22Rv1 (cell line): ENCODE data around the gene SUPT5H.

Experiments used
- ZFX ChIP-seq: fragments of 450-650 bp; IDR thresholded peaks from 2 replicates; pipeline ENCODE4 v1.6.1; 2017; ENCODE audit warnings: antibody characterized with exemption, borderline replicate concordance
- TF ChIP-seq, protein P1 (sequence below): fragments of 450-650 bp; IDR thresholded peaks from 2 replicates; pipeline ENCODE4 v1.5.1; 2017; ENCODE audit warnings: mild to moderate bottlenecking

DNA sequence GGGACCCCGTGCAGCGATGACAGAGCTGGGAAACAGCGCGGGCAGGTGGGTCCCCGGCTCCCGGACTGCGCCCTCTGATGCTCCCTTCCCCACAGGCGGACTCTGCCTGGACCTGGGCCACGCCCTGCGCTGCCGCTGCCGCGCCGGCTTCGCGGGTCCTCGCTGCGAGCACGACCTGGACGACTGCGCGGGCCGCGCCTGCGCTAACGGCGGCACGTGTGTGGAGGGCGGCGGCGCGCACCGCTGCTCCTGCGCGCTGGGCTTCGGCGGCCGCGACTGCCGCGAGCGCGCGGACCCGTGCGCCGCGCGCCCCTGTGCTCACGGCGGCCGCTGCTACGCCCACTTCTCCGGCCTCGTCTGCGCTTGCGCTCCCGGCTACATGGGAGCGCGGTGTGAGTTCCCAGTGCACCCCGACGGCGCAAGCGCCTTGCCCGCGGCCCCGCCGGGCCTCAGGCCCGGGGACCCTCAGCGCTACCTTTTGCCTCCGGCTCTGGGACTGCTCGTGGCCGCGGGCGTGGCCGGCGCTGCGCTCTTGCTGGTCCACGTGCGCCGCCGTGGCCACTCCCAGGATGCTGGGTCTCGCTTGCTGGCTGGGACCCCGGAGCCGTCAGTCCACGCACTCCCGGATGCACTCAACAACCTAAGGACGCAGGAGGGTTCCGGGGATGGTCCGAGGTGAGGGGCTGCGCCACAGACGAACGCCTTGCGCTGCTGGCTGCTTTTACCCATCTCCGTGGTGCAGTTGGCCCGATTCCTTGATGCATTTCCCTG is 61.7 kb downstream of the SUPT5H start:
- TF ChIP-seq, protein P1, sequence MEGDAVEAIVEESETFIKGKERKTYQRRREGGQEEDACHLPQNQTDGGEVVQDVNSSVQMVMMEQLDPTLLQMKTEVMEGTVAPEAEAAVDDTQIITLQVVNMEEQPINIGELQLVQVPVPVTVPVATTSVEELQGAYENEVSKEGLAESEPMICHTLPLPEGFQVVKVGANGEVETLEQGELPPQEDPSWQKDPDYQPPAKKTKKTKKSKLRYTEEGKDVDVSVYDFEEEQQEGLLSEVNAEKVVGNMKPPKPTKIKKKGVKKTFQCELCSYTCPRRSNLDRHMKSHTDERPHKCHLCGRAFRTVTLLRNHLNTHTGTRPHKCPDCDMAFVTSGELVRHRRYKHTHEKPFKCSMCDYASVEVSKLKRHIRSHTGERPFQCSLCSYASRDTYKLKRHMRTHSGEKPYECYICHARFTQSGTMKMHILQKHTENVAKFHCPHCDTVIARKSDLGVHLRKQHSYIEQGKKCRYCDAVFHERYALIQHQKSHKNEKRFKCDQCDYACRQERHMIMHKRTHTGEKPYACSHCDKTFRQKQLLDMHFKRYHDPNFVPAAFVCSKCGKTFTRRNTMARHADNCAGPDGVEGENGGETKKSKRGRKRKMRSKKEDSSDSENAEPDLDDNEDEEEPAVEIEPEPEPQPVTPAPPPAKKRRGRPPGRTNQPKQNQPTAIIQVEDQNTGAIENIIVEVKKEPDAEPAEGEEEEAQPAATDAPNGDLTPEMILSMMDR: peak; percentile 4; the same call in 1 of the 2 replicates
- no peak for TF ChIP-seq ZFX
